Measurements from ENCODE around the gene TMC5. TPM values are rescaled to one million over a fixed set of nuclear protein-coding genes. Genes with fewer than 3 reads are reported as not detected.

TMC5 gene
- total and polyA plus RNA-seq, 3 donors from 2014 or later = 4.5 to 27.7 (median 7.1) TPM

DNA sequence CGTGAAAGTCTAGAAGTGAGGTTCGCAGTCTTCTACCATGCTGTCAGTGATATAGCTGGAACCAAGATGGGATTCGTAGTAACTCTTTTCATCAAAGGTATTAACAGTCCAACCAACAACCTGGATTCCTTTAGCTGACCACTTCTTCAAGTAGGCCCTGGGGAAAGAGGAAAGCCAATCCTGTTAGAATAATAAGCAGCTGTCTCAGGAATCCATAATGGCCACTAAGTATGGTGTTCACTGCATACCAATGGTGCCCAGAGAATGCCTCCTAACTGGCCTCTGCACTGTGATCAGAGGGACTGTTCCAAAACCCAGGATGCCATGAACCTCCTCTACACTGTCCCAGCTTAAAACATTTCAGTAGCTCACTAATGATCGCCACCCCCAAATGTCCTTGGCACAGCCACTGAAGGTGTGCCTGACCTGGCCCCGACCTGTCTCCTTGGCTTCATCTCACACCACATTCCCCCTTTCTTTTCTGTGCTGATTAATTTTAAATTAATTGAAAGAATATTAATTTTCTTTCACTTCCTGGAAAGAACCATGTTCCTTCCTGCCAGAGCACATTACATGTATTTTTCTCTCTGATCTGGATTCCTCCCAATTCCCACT lies 85.9 kb downstream of the TMC5 start:
- Histone ChIP-seq H3K27me3 (no peaks in the 10 kb centered on the region), H3K27ac (no peak overlapping the region), H3K9me3 (no peaks in the 10 kb centered on the region), H3K36me3 (ENCODE audit: low read depth, missing control alignments) (no peaks in the 10 kb centered on the region), H3K4me3 (no peak overlapping the region), H3K4me1 (no peaks in the 10 kb centered on the region)
- intact Hi-C loops (cut with DNase I; ENCODE audit: low total_unique reads) = no loop called here
- DNase-seq = no peak
- 86 to 95% methylated on average over 5 of the region's 5 CpGs for WGBS, 2 donors
- no peak for TF ChIP-seq POLR2A (IDR thresholded peaks at IDR 0.05)
- TF ChIP-seq, protein P1, sequence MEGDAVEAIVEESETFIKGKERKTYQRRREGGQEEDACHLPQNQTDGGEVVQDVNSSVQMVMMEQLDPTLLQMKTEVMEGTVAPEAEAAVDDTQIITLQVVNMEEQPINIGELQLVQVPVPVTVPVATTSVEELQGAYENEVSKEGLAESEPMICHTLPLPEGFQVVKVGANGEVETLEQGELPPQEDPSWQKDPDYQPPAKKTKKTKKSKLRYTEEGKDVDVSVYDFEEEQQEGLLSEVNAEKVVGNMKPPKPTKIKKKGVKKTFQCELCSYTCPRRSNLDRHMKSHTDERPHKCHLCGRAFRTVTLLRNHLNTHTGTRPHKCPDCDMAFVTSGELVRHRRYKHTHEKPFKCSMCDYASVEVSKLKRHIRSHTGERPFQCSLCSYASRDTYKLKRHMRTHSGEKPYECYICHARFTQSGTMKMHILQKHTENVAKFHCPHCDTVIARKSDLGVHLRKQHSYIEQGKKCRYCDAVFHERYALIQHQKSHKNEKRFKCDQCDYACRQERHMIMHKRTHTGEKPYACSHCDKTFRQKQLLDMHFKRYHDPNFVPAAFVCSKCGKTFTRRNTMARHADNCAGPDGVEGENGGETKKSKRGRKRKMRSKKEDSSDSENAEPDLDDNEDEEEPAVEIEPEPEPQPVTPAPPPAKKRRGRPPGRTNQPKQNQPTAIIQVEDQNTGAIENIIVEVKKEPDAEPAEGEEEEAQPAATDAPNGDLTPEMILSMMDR (IDR thresholded peaks at IDR 0.05) = no peak

DNA sequence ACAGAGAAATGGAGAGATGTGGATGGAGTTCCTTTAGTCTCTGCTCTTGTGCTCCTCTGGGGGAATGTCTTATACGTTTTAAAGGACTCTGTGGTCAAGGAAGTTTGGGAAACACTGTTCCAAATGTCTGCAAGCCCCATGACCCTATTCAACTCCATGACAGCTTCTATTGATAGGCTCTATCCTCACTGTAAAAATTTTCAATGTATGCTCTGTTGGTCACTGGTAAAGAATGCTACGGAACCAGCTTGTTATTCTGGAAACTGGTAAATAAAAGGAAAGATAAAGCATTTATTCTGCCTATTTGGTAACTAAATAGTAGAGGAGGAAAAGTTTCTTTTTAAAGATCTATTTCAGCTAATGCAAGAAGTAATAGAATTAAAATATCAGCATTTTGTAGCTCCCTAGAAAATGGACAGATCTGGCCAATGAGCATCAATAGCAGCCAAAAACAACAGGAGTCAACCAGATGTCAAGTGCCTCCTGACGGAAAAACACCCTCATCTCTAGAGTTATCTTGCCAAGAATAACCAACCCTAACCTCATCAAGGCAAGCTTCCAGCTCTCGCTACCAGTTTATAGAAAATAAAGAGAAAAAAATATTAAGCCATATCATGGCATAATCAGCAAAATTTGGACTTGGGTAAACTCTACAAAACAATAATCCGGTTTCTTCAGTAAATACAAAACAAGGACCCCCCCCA lies 88.1 kb downstream of the TMC5 start:
- Histone ChIP-seq H3K27me3 (no peaks in the 10 kb centered on the region), H3K9me3 (no peaks in the 10 kb centered on the region), H3K36me3 (ENCODE audit: low read depth, missing control alignments) (no peaks in the 10 kb centered on the region), H3K4me1 (no peaks in the 10 kb centered on the region), H3K4me3 (no peak overlapping the region), H3K27ac (no peak overlapping the region)
- intact Hi-C loops (cut with DNase I; ENCODE audit: low total_unique reads) = no loop called here
- TF ChIP-seq, protein P1 (IDR thresholded peaks at IDR 0.05) = no peak
- no peak for TF ChIP-seq POLR2A (IDR thresholded peaks at IDR 0.05)
- DNase-seq = no peak
- 65 to 71% methylated on average over 5 of the region's 5 CpGs for WGBS, 2 donors

DNA sequence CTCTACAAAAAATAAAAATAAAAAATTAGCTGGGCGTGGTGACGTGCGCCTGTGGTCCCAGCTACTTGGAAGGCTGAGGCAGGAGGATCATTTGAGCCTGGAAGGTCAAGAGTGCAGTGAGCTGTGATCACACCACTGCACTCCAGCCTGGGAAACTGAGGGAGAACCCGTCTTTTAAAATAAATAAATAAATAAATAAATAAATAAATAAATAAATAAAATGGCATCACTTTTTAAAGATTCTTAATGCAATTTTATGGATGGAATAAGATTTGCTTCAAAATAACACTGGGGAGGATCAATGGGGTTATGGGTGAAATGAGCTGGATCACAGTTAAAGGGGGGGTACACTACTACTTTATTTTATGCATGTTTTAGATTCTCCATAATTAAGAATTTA lies 89.3 kb downstream of the TMC5 start:
- intact Hi-C loops (cut with DNase I; ENCODE audit: low total_unique reads) = no loop called here
- no peak overlapping the region for H3K4me3 ChIP-seq
- no peak overlapping the region for H3K27ac ChIP-seq

DNA sequence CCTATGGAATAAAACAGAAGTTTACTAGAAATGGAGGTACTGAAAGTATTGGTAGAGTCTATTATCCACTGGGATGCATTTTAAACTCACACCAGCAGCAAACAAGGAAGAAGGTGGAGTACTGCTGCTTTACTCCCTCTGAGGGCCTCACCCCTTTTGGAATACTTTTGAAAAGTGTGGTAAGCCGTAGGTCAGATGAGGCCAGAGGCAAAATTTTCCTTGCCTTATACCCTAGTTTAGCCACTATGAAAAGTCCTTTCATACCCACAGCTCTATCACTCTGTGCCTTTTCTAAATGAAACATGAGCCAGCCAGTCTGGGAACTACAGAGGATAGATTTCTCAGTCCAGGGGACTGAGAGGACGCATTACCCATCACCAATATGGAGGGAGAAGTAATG lies 90.2 kb downstream of the TMC5 start:
- no peak overlapping the region for H3K27ac ChIP-seq
- intact Hi-C loops (cut with DNase I; ENCODE audit: low total_unique reads) = no loop called here

More for the DNA sequence above, 89.3 kb downstream of the TMC5 start:
- no peaks in the 10 kb centered on the region for H3K4me1 ChIP-seq
- H3K36me3 ChIP-seq (ENCODE audit: low read depth, missing control alignments) = no peaks in the 10 kb centered on the region
- no peak for TF ChIP-seq POLR2A (IDR thresholded peaks at IDR 0.05)
- TF ChIP-seq, protein P1 (IDR thresholded peaks at IDR 0.05) = no peak
- DNase-seq = no peak
- 95 to 96% methylated on average over 4 of the region's 4 CpGs for WGBS, 2 donors
- H3K27me3 ChIP-seq = no peaks in the 10 kb centered on the region
- no peaks in the 10 kb centered on the region for H3K9me3 ChIP-seq

More for the DNA sequence above, 90.2 kb downstream of the TMC5 start:
- no peak overlapping the region for H3K4me3 ChIP-seq
- H3K36me3 ChIP-seq (ENCODE audit: low read depth, missing control alignments) = no peaks in the 10 kb centered on the region
- 88 to 97% methylated on average over 2 of the region's 2 CpGs for WGBS, 2 donors
- DNase-seq = no peak
- no peaks in the 10 kb centered on the region for H3K4me1 ChIP-seq
- no peak for TF ChIP-seq POLR2A (IDR thresholded peaks at IDR 0.05)
- TF ChIP-seq, protein P1 (IDR thresholded peaks at IDR 0.05) = no peak
- H3K9me3 ChIP-seq = no peaks in the 10 kb centered on the region
- no peaks in the 10 kb centered on the region for H3K27me3 ChIP-seq
